Heart right ventricle (tissue), 16 donors: ENCODE data around the gene BLACAT1. TPM values are rescaled to one million over a fixed set of nuclear protein-coding genes. Genes with fewer than 3 reads are reported as not detected.

Source experiments
- ATAC-seq, 8 donors: fragments of 200-7000 bp; cut with Tn5 transposase; one replicate each; pipeline ENCODE4 v1.9.1; 2020; ENCODE audit warnings: mild to moderate bottlenecking in 8 of 8, moderate library complexity in 8 of 8, moderate number of reproducible peaks in 1 of 8
- DNase-seq, 2 donors: peaks; one replicate each; pipeline ENCODE4 v3.0.0-alpha.2; 2020
- H3K27ac ChIP-seq, 10 donors: fragments of 200-600 bp; sonication (generic) in 2 of 10; one replicate each; pipeline versions ENCODE4 v1.5.0 to v1.8.0; 2020 to 2022; ENCODE audit warnings: mild to moderate bottlenecking in 3 of 10
- H3K27me3 ChIP-seq, 7 donors: fragments of 200-600 bp; one replicate each; pipeline ENCODE4 v1.8.0; 2021 to 2022; ENCODE audit warnings: mild to moderate bottlenecking in 2 of 7
- H3K36me3 ChIP-seq, 9 donors: fragments of 200-600 bp; sonication (generic) in 1 of 9; one replicate each; pipeline versions ENCODE4 v1.5.0 to v1.8.0; 2020 to 2022; ENCODE audit warnings: mild to moderate bottlenecking in 2 of 9
- H3K4me1 ChIP-seq, 9 donors: fragments of 200-600 bp; sonication (generic) in 1 of 9; one replicate each; pipeline versions ENCODE4 v1.5.0 to v1.8.0; 2020 to 2022; ENCODE audit warnings: mild to moderate bottlenecking in 4 of 9
- H3K4me3 ChIP-seq, 10 donors: fragments of 200-600 bp; sonication (generic) in 2 of 10; one replicate each; pipeline versions ENCODE4 v1.5.0 to v1.8.0; 2020 to 2022; ENCODE audit warnings: mild to moderate bottlenecking in 7 of 10, moderate library complexity in 2 of 10
- H3K9me3 ChIP-seq, 11 donors: fragments of 200-600 bp in 10 of 11; sonication (generic) in 2 of 11; one replicate each; pipeline versions ENCODE4 v1.5.0 to v1.8.0; 2013 to 2022; ENCODE audit warnings: mild to moderate bottlenecking in 2 of 11, control low read depth in 1 of 11, moderate library complexity in 1 of 11
- CTCF ChIP-seq, 9 donors: fragments of 200-600 bp; sonication (generic) in 2 of 9; IDR thresholded peaks; one replicate each; pipeline versions ENCODE4 v1.5.0 to v1.8.0; 2021 to 2022; ENCODE audit warnings: antibody characterized with exemption in 9 of 9, mild to moderate bottlenecking in 5 of 9, moderate library complexity in 1 of 9
- WGBS, 2 donors: extraction: QIAGEN DNeasy Blood & Tissue Kit; methylation state at CpG; one replicate each; pipeline ENCODE4 v1.1.7; 2013; ENCODE audit warnings: inconsistent platforms in 1 of 2; 5-methylcytosine and 5-hydroxymethylcytosine counted together
- intact Hi-C, 10 donors: fragments of 100-400 bp; cut with DNase I; formaldehyde crosslinking; loops; one replicate each; pipeline versions ENCODE4 v1.11.1 to v1.14.2; 2022
- polyA plus RNA-seq, 2 donors: library from polyadenylated mRNA; stranded (reverse); fragments of 200-250 nt; gene quantifications; one replicate each; pipeline ENCODE4 v1.2.3, GENCODE V29; 2013
- total RNA-seq, 10 donors: library from RNA; stranded (reverse); fragmentation: NEBNext Ultra II Directional in 3 of 10; extraction: Animal tissue kit (Norgen Biotek cat#: 25700) in 3 of 10; gene quantifications; one replicate each; pipeline versions ENCODE4 v1.2.1 to v1.2.4, GENCODE V29; 2021 to 2023
- donor health status: Arrhythmogenic right ventricular cardiomyopathy.
- donor health status: ischemic (EF 13 %, LVEDD 7.1; RV severe dilation, severe dysfunction).
- donor health status: healthy with polysubstance abuse.
- donor health status: DM: no; HTN: yes; CAD: no.
- donor health status: DM: no; HTN: no; CAD: no.
- donor health status: ischemic (EF 25% LVEDD 6.9; RV normal size, moderate dysfunction).
- donor health status: ischemic (EF 25% LVEDD 5.7; RV mildly dilated, moderate dysfunction).
- donor health status: healthy.
- donor health status: DM: yes; HTN: yes; CAD: no.
- donor health status: Ischemic cardiomyopathy.
- donor health status: ischemic (EF 35%, LVEDD 5.7; RV mildly dilated, moderate dysfunction).
- donor health status: nonischemic (EF 11% LVEDD 7.7; RV severe dilation, severe dysfunction).
- donor health status: DM: yes; HTN: yes; CAD: no.
- donor health status: PGD.
- donor health status: ischemic (EF 29% LVEDD 5.4; RV normal size, mild dysfunction).
- donor health status: nonischemic (EF 23%, LVEDD 6.1; RV moderate dilation, normal function).

BLACAT1 gene
- total and polyA plus RNA-seq, 12 donors = 0.15 TPM; not detected in 11

- Histone ChIP-seq H3K36me3 (no peaks in the 10 kb centered on the region), H3K27ac (peak overlapping the region in 4 of 10 donors; percentile 15 to 74 (median 48)), H3K27me3 (peaks cover 0 to 6% (median 0%) of the 10 kb centered on the region in 7 donors), H3K9me3 (no peaks in the 10 kb centered on the region), H3K4me1 (peaks cover 13 to 78% (median 62%) of the 10 kb centered on the region in 9 donors), H3K4me3 (peak overlapping the region in 1 of 10 donors; percentile 27)
- ATAC-seq (no peak), DNase-seq (no peak)
- WGBS, 2 donors = 84 to 92% methylated on average over 6 of the region's 6 CpGs
- no peak for TF ChIP-seq CTCF (IDR thresholded peaks at IDR 0.05)
- intact Hi-C loops = loop anchor here in 2 of 10 donors (5.0 kb wide), 1 partner anchor 41 kb away; no protein-coding TSS in a partner anchor
Measured at GRCh38 chr1:205441318-205441633, 14.6 kb downstream of the BLACAT1 start.

GRCh38 chr1:205440476-205441317 lies 15.1 kb downstream of the BLACAT1 start:
- DNase-seq (peak in 1 of 2 donors; percentile 47), ATAC-seq (peak in 7 of 8 donors; percentile 44 to 70 (median 52))
- peak overlapping the region in 1 of 10 donors; percentile 27 for H3K4me3 ChIP-seq
- no peaks in the 10 kb centered on the region for H3K36me3 ChIP-seq
- WGBS, 2 donors = 60 to 61% methylated on average over 15 of the region's 15 CpGs
- intact Hi-C loops = loop anchor here in 2 of 10 donors (5.0 kb wide), 1 partner anchor 42 kb away; no protein-coding TSS in a partner anchor
- H3K27me3 ChIP-seq = peaks cover 0 to 9% (median 0%) of the 10 kb centered on the region in 7 donors
- no peaks in the 10 kb centered on the region for H3K9me3 ChIP-seq
- no peak for TF ChIP-seq CTCF (IDR thresholded peaks at IDR 0.05)
- H3K4me1 ChIP-seq = peaks cover 13 to 74% (median 58%) of the 10 kb centered on the region in 9 donors
- peak overlapping the region in 9 of 10 donors; percentile 1 to 74 (median 40) for H3K27ac ChIP-seq

- intact Hi-C loops = loop anchor here in 2 of 10 donors (5.0 kb wide), 1 partner anchor 42 kb away; no protein-coding TSS in a partner anchor
- Histone ChIP-seq H3K9me3 (no peaks in the 10 kb centered on the region), H3K4me1 (peaks cover 13 to 68% (median 52%) of the 10 kb centered on the region in 9 donors), H3K4me3 (no peak overlapping the region), H3K27ac (peak overlapping the region in 9 of 10 donors; percentile 1 to 74 (median 40)), H3K27me3 (peaks cover 0 to 11% (median 0%) of the 10 kb centered on the region in 7 donors), H3K36me3 (no peaks in the 10 kb centered on the region)
- WGBS, 2 donors = 66 to 72% methylated on average over 5 of the region's 5 CpGs
- DNase-seq = no peak
- no peak for ATAC-seq
- no peak for TF ChIP-seq CTCF (IDR thresholded peaks at IDR 0.05)
Measured at GRCh38 chr1:205440121-205440475, 15.7 kb downstream of the BLACAT1 start.

- Histone ChIP-seq H3K4me3 (peak overlapping the region in 1 of 10 donors; percentile 15), H3K36me3 (no peaks in the 10 kb centered on the region), H3K27ac (peak overlapping the region in 8 of 10 donors; percentile 19 to 62 (median 39)), H3K27me3 (peaks cover 0 to 7% (median 0%) of the 10 kb centered on the region in 7 donors), H3K4me1 (peaks cover 13 to 59% (median 51%) of the 10 kb centered on the region in 9 donors), H3K9me3 (no peaks in the 10 kb centered on the region)
- intact Hi-C loops = loop anchor here in 5 of 10 donors (5.0 to 10.0 kb wide), 4 partner anchors 41 to 84 kb away; partner anchors contain the start of gene KLHDC8A (in 1 of the 5)
- WGBS, 2 donors = 41 to 42% methylated on average over 13 of the region's 13 CpGs
- DNase-seq = peak; percentile 84 to 90
- TF ChIP-seq CTCF (IDR thresholded peaks at IDR 0.05) = peak; percentile 57 to 84 (median 76)
- peak; percentile 71 to 93 (median 88) for ATAC-seq
Measured at GRCh38 chr1:205438213-205439158, 17.4 kb downstream of the BLACAT1 start.
